ENCODE data around the gene SAP30. TPM values are rescaled to one million over a fixed set of nuclear protein-coding genes. Genes with fewer than 3 reads are reported as not detected.

SAP30 gene
- total and polyA plus RNA-seq, 9 of the 15 experiments (the other 6 are each of a cell fraction or from before 2014, with no cell fraction given): 5.9 to 51.1 (median 32.6) TPM

- Histone ChIP-seq H3K9me1 (ENCODE audit: control insufficient read depth, insufficient read depth, low read length) (no peaks in the 10 kb centered on the region), H3K27ac (ENCODE audit: extremely low read depth, low read depth, low read length) (no peak overlapping the region), H3K4me1 (replicated peaks in 1 of 2; ENCODE audit: control insufficient read depth in 2 of 2, insufficient read depth in 2 of 2, low read length in 2 of 2) (no peaks in the 10 kb centered on the region), H2AFZ (ENCODE audit: low read depth, low read length) (no peak overlapping the region), H3K4me3 (no peak overlapping the region), H3K79me2 (ENCODE audit: control insufficient read depth, insufficient read depth, low read length) (no peaks in the 10 kb centered on the region), H3K9ac (ENCODE audit: insufficient read depth in 1 of 2, low read depth in 2 of 2, low read length in 2 of 2) (no peak overlapping the region), H3K9me3 (replicated peaks; ENCODE audit: control insufficient read depth, insufficient read depth, low read depth, low read length) (no peaks in the 10 kb centered on the region), H3K27me3 (ENCODE audit: control insufficient read depth in 2 of 2, insufficient read depth in 2 of 2, low read length in 2 of 2) (no peaks in the 10 kb centered on the region), H4K20me1 (replicated peaks; ENCODE audit: control insufficient read depth, insufficient read depth, low read length) (no peaks in the 10 kb centered on the region), H3K4me2 (ENCODE audit: insufficient read depth, low read length) (no peak overlapping the region), H3K36me3 (ENCODE audit: control insufficient read depth, insufficient read depth, low read length) (no peaks in the 10 kb centered on the region)
- in situ Hi-C loops (cut with MboI): no loop called here
- intact Hi-C loops (cut with micrococcal nuclease): loop anchor here (5.0 to 10.0 kb wide), 2 partner anchors 81 to 518 kb away; partner anchors contain the start of gene HMGB2
- FAIRE-seq (no peak), ATAC-seq (no peak), DNase-seq (ENCODE audit: extremely low read depth in 1 of 4, low spot score in 3 of 4) (no peak)
- POLR2A ChIA-PET: interaction anchor here (1.2 to 1.9 kb wide), 3 partner anchors 9 to 88 kb away, joined by 3 to 6 read pairs (median 4); no protein-coding TSS in a partner anchor
- BruUV-seq (replicated peaks): no TSS peak
- CTCF ChIA-PET (ENCODE audit: low intra/inter-chr PET ratio): interaction anchor here (1.3 kb wide), 1 partner anchor 94 kb away, joined by 3 read pairs; no protein-coding TSS in a partner anchor
- 5% methylated on average over 1 of the region's 1 CpG for WGBS (ENCODE audit: insufficient coverage, low coverage, missing lambda C conversion rate)
- TF ChIP-seq XRCC5 (IDR thresholded peaks at IDR 0.05; ENCODE audit: low read depth, low read length): no peak
- TF ChIP-seq HMGN3 (IDR thresholded peaks at IDR 0.05; ENCODE audit: borderline replicate concordance, extremely low read depth, insufficient read length, low read depth, low read length): no peak
- TF ChIP-seq HNRNPK (IDR thresholded peaks at IDR 0.05; ENCODE audit: low read depth, low read length, poor library complexity, severe bottlenecking): no peak
- no peak for TF ChIP-seq GABPB1 (CRISPR knock-in tag; IDR thresholded peaks at IDR 0.05)
- TF ChIP-seq DEAF1 (CRISPR knock-in tag; IDR thresholded peaks at IDR 0.05): no peak
- TF ChIP-seq, protein P1, sequence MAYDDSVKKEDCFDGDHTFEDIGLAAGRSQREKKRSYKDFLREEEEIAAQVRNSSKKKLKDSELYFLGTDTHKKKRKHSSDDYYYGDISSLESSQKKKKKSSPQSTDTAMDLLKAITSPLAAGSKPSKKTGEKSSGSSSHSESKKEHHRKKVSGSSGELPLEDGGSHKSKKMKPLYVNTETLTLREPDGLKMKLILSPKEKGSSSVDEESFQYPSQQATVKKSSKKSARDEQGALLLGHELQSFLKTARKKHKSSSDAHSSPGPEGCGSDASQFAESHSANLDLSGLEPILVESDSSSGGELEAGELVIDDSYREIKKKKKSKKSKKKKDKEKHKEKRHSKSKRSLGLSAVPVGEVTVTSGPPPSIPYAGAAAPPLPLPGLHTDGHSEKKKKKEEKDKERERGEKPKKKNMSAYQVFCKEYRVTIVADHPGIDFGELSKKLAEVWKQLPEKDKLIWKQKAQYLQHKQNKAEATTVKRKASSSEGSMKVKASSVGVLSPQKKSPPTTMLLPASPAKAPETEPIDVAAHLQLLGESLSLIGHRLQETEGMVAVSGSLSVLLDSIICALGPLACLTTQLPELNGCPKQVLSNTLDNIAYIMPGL (CRISPR knock-in tag; IDR thresholded peaks at IDR 0.05): no peak
- TF ChIP-seq, protein P2, sequence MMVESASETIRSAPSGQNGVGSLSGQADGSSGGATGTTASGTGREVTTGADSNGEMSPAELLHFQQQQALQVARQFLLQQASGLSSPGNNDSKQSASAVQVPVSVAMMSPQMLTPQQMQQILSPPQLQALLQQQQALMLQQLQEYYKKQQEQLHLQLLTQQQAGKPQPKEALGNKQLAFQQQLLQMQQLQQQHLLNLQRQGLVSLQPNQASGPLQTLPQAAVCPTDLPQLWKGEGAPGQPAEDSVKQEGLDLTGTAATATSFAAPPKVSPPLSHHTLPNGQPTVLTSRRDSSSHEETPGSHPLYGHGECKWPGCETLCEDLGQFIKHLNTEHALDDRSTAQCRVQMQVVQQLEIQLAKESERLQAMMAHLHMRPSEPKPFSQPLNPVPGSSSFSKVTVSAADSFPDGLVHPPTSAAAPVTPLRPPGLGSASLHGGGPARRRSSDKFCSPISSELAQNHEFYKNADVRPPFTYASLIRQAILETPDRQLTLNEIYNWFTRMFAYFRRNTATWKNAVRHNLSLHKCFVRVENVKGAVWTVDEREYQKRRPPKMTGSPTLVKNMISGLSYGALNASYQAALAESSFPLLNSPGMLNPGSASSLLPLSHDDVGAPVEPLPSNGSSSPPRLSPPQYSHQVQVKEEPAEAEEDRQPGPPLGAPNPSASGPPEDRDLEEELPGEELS (CRISPR knock-in tag; IDR thresholded peaks at IDR 0.05; ENCODE audit: borderline replicate concordance): no peak
- TF ChIP-seq ZNF79 (CRISPR knock-in tag; IDR thresholded peaks at IDR 0.05; ENCODE audit: low read depth): no peak
- no peak for TF ChIP-seq ZNF3 (CRISPR knock-in tag; IDR thresholded peaks at IDR 0.05)
- TF ChIP-seq, protein P3, sequence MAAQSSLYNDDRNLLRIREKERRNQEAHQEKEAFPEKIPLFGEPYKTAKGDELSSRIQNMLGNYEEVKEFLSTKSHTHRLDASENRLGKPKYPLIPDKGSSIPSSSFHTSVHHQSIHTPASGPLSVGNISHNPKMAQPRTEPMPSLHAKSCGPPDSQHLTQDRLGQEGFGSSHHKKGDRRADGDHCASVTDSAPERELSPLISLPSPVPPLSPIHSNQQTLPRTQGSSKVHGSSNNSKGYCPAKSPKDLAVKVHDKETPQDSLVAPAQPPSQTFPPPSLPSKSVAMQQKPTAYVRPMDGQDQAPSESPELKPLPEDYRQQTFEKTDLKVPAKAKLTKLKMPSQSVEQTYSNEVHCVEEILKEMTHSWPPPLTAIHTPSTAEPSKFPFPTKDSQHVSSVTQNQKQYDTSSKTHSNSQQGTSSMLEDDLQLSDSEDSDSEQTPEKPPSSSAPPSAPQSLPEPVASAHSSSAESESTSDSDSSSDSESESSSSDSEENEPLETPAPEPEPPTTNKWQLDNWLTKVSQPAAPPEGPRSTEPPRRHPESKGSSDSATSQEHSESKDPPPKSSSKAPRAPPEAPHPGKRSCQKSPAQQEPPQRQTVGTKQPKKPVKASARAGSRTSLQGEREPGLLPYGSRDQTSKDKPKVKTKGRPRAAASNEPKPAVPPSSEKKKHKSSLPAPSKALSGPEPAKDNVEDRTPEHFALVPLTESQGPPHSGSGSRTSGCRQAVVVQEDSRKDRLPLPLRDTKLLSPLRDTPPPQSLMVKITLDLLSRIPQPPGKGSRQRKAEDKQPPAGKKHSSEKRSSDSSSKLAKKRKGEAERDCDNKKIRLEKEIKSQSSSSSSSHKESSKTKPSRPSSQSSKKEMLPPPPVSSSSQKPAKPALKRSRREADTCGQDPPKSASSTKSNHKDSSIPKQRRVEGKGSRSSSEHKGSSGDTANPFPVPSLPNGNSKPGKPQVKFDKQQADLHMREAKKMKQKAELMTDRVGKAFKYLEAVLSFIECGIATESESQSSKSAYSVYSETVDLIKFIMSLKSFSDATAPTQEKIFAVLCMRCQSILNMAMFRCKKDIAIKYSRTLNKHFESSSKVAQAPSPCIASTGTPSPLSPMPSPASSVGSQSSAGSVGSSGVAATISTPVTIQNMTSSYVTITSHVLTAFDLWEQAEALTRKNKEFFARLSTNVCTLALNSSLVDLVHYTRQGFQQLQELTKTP (IDR thresholded peaks at IDR 0.05; ENCODE audit: low read depth in 1 of 2, partially characterized antibody in 2 of 2): no peak
- TF ChIP-seq TAF7 (tag; IDR thresholded peaks at IDR 0.05): no peak
- no peak for TF ChIP-seq DIDO1 (tag; IDR thresholded peaks at IDR 0.05; ENCODE audit: low read depth)
Measured at GRCh38 chr4:173413036-173413435, 42.3 kb downstream of the SAP30 start.
